ENCODE measurements around the gene FLRT2.

The FLRT2 gene

GRCh38 chr14:85596562-85596961, 66.6 kb downstream of the FLRT2 start:
- no peak for DNase-seq (ENCODE audit: low read depth)

GRCh38 chr14:85597701-85598100, 67.8 kb downstream of the FLRT2 start:
- DNase-seq (ENCODE audit: low read depth), result no peak

GRCh38 chr14:85599939-85600338, 70.0 kb downstream of the FLRT2 start:
- peak; percentile 41 for DNase-seq (ENCODE audit: low read depth)

- DNase-seq (ENCODE audit: low read depth), result no peak
Observed at GRCh38 chr14:85601246-85601645, 71.3 kb downstream of the FLRT2 start.

GRCh38 chr14:85601690-85602089, 71.7 kb downstream of the FLRT2 start:
- DNase-seq (ENCODE audit: low read depth), result no peak

GRCh38 chr14:85602345-85602744, 72.4 kb downstream of the FLRT2 start:
- no peak for DNase-seq (ENCODE audit: low read depth)

GRCh38 chr14:85604021-85604420, 74.1 kb downstream of the FLRT2 start:
- no peak for DNase-seq (ENCODE audit: low read depth)

- no peak for DNase-seq (ENCODE audit: low read depth)
Observed at GRCh38 chr14:85604714-85605113, 74.8 kb downstream of the FLRT2 start.

- peak; percentile 81 for DNase-seq (ENCODE audit: low read depth)
Observed at GRCh38 chr14:85607651-85608081, 77.7 kb downstream of the FLRT2 start.

- DNase-seq (ENCODE audit: low read depth), result no peak
Observed at GRCh38 chr14:85613496-85613895, 83.6 kb downstream of the FLRT2 start.

GRCh38 chr14:85616386-85616885, 86.5 kb downstream of the FLRT2 start:
- DNase-seq (ENCODE audit: low read depth), result no peak

- DNase-seq (ENCODE audit: low read depth), result no peak
Observed at GRCh38 chr14:85616886-85617285, 86.9 kb downstream of the FLRT2 start.

- no peak for DNase-seq (ENCODE audit: low read depth)
Observed at GRCh38 chr14:85617791-85618190, 87.8 kb downstream of the FLRT2 start.

GRCh38 chr14:85618390-85618789, 88.4 kb downstream of the FLRT2 start:
- no peak for DNase-seq (ENCODE audit: low read depth)

GRCh38 chr14:85618978-85619377, 89.0 kb downstream of the FLRT2 start:
- DNase-seq (ENCODE audit: low read depth), result no peak

- no peak for DNase-seq (ENCODE audit: low read depth)
Observed at GRCh38 chr14:85619851-85620250, 89.9 kb downstream of the FLRT2 start.

GRCh38 chr14:85620947-85621346, 91.0 kb downstream of the FLRT2 start:
- DNase-seq (ENCODE audit: low read depth), result no peak

GRCh38 chr14:85622106-85622505, 92.2 kb downstream of the FLRT2 start:
- no peak for DNase-seq (ENCODE audit: low read depth)

GRCh38 chr14:85622986-85623685, 93.2 kb downstream of the FLRT2 start:
- no peak for DNase-seq (ENCODE audit: low read depth)

- DNase-seq (ENCODE audit: low read depth), result no peak
Observed at GRCh38 chr14:85625925-85626585, 96.1 kb downstream of the FLRT2 start.

GRCh38 chr14:85634205-85634604, 104.3 kb downstream of the FLRT2 start:
- DNase-seq (ENCODE audit: low read depth), result no peak

- no peak for DNase-seq (ENCODE audit: low read depth)
Observed at GRCh38 chr14:85644211-85644610, 114.3 kb downstream of the FLRT2 start.

- DNase-seq (ENCODE audit: low read depth), result no peak
Observed at GRCh38 chr14:85653029-85653428, 123.1 kb downstream of the FLRT2 start.

Measured in non-pigmented ciliary epithelial cell (primary cell).